GM19099 (cell line): ENCODE measurements around the gene GRIK3.

ENCODE experiments used
- POLR2A ChIP-seq: IDR thresholded peaks from 3 replicates; pipeline ENCODE4 v1.6.1; 2011; ENCODE audit warnings: low read depth; ENCODE audit not compliant: insufficient read length; ENCODE audit errors: extremely low read depth

GRIK3 gene

GRCh38 chr1:36836916-36837315 is 197.4 kb downstream of the GRIK3 start:
- TF ChIP-seq POLR2A: no peak

GRCh38 chr1:36836196-36836883 is 198.0 kb downstream of the GRIK3 start:
- no peak for TF ChIP-seq POLR2A

GRCh38 chr1:36835696-36836095 is 198.6 kb downstream of the GRIK3 start:
- TF ChIP-seq POLR2A: no peak

- TF ChIP-seq POLR2A: no peak
Measured at GRCh38 chr1:36835017-36835695, 199.2 kb downstream of the GRIK3 start.

- no peak for TF ChIP-seq POLR2A
Measured at GRCh38 chr1:36834586-36834985, 199.7 kb downstream of the GRIK3 start.

GRCh38 chr1:36831186-36831810 is 203.0 kb downstream of the GRIK3 start:
- TF ChIP-seq POLR2A: no peak

GRCh38 chr1:36829961-36830360 is 204.4 kb downstream of the GRIK3 start:
- no peak for TF ChIP-seq POLR2A

GRCh38 chr1:36829066-36829465 is 205.2 kb downstream of the GRIK3 start:
- TF ChIP-seq POLR2A: no peak

GRCh38 chr1:36825226-36825625 is 209.1 kb downstream of the GRIK3 start:
- no peak for TF ChIP-seq POLR2A

- TF ChIP-seq POLR2A: no peak
Measured at GRCh38 chr1:36824390-36824861, 209.9 kb downstream of the GRIK3 start.

- TF ChIP-seq POLR2A: no peak
Measured at GRCh38 chr1:36822648-36823047, 211.7 kb downstream of the GRIK3 start.

GRCh38 chr1:36821386-36821785 is 212.9 kb downstream of the GRIK3 start:
- no peak for TF ChIP-seq POLR2A

GRCh38 chr1:36818771-36819170 is 215.5 kb downstream of the GRIK3 start:
- no peak for TF ChIP-seq POLR2A

GRCh38 chr1:36816348-36816747 is 218.0 kb downstream of the GRIK3 start:
- TF ChIP-seq POLR2A: no peak

- TF ChIP-seq POLR2A: no peak
Measured at GRCh38 chr1:36814774-36815173, 219.5 kb downstream of the GRIK3 start.

GRCh38 chr1:36814083-36814482 is 220.2 kb downstream of the GRIK3 start:
- TF ChIP-seq POLR2A: no peak

- no peak for TF ChIP-seq POLR2A
Measured at GRCh38 chr1:36807262-36807661, 227.1 kb downstream of the GRIK3 start.
